ENCODE data around the gene EI24. TPM values are rescaled to one million over a fixed set of nuclear protein-coding genes. Genes with fewer than 3 reads are reported as not detected.

The EI24 gene
- total and polyA plus RNA-seq, 2 of the 4 experiments (the other 2 are of a cell fraction) = 89.7 to 95.9 TPM

GRCh38 chr11:125535585-125535984 lies 33.7 kb upstream of the EI24 start:
- Histone ChIP-seq H3K23ac (ENCODE audit: low read depth, low read length) (no peak overlapping the region), H2BK120ac (ENCODE audit: low read depth, low read length) (no peak overlapping the region), H3K4me3 (ENCODE audit: insufficient read depth, low read depth, low read length) (no peak overlapping the region), H3K27ac (ENCODE audit: insufficient read depth, low read length) (no peak overlapping the region), H2AFZ (replicated peaks; ENCODE audit: low read length, poor library complexity) (no peak overlapping the region), H2AK5ac (ENCODE audit: low read depth, low read length) (no peak overlapping the region), H4K5ac (ENCODE audit: low read depth, low read length) (no peak overlapping the region), H3K36me3 (ENCODE audit: control insufficient read depth, insufficient read depth, low read length) (no peaks in the 10 kb centered on the region), H3K9ac (ENCODE audit: low read depth, low read length) (no peak overlapping the region), H3K27me3 (ENCODE audit: control insufficient read depth, insufficient read depth, low read length) (peaks cover 4% of the 10 kb centered on the region; the same call in 1 of the 2 replicates), H2AK9ac (replicated peaks; ENCODE audit: low read depth, low read length, poor library complexity) (no peak overlapping the region), H3K4me2 (ENCODE audit: low read depth, low read length) (no peak overlapping the region), H3K79me1 (ENCODE audit: low read depth in 1 of 2, low read length in 2 of 2) (no peaks in the 10 kb centered on the region), H2BK5ac (ENCODE audit: low read depth, low read length, poor library complexity, severe bottlenecking) (no peak overlapping the region), H3K56ac (ENCODE audit: extremely low read depth, insufficient read depth, low read length) (no peak overlapping the region), H3K18ac (ENCODE audit: low read depth, low read length) (no peak overlapping the region), H3K9me1 (ENCODE audit: insufficient read depth, low read length) (no peaks in the 10 kb centered on the region), H4K8ac (ENCODE audit: low read depth in 2 of 2, low read length in 2 of 2) (no peak overlapping the region), H2BK20ac (ENCODE audit: low read depth, low read length) (no peak overlapping the region), H2BK15ac (ENCODE audit: low read depth, low read length) (no peak overlapping the region), H3K4ac (ENCODE audit: low read depth, low read length) (no peak overlapping the region), H4K20me1 (ENCODE audit: insufficient read depth, low read length) (no peaks in the 10 kb centered on the region), H3K4me1 (ENCODE audit: control insufficient read depth, insufficient read depth, low read length) (no peaks in the 10 kb centered on the region), H4K91ac (ENCODE audit: insufficient read depth, low read depth, low read length) (no peak overlapping the region), H3K14ac (replicated peaks; ENCODE audit: low read depth, low read length) (no peak overlapping the region), H3K9me3 (ENCODE audit: control insufficient read depth, insufficient read depth, low read length) (no peaks in the 10 kb centered on the region)
- WGBS, 2 experiments (ENCODE audit: extremely low coverage in 2 of 2, insufficient read length in 1 of 2) = no CpG with 5 or more reads among the region's 1 CpG
- POLR2A ChIA-PET (ENCODE audit: unreplicated experiment) = no interaction called here
- intact Hi-C loops (cut with micrococcal nuclease) (no loop called here), dilution Hi-C loops (cut with HindIII; ENCODE audit: low sequenced_read_pairs, unreplicated experiment) (no loop called here), in situ Hi-C loops (cut with MboI; ENCODE audit: low sequenced_read_pairs) (no loop called here)
- DNase-seq (no peak), ATAC-seq (ENCODE audit: low read depth) (no peak)
- CTCF ChIA-PET = no interaction called here
- TF ChIP-seq CTCF (conservative IDR thresholded peaks at IDR 0.05; ENCODE audit: low read depth, low read length) (no peak), POLR2A (IDR thresholded peaks at IDR 0.05; ENCODE audit: low read depth, low read length) (no peak), RFX5 (IDR thresholded peaks at IDR 0.05; ENCODE audit: low read depth, low read length) (no peak), FOS (IDR thresholded peaks at IDR 0.05; ENCODE audit: low read depth, low read length) (no peak), USF2 (IDR thresholded peaks at IDR 0.05; ENCODE audit: low read depth, low read length) (no peak), CHD1 (IDR thresholded peaks at IDR 0.05; ENCODE audit: low read depth, low read length) (no peak), MAZ (IDR thresholded peaks at IDR 0.05; ENCODE audit: borderline replicate concordance, low read depth, low read length) (no peak), NFE2L2 (IDR thresholded peaks at IDR 0.05; ENCODE audit: low read depth, low read length) (no peak), BHLHE40 (IDR thresholded peaks at IDR 0.05; ENCODE audit: low read depth, low read length) (no peak), MAFK (IDR thresholded peaks at IDR 0.05; ENCODE audit: low read depth, low read length) (no peak), MXI1 (IDR thresholded peaks at IDR 0.05; ENCODE audit: borderline replicate concordance, low read depth, low read length) (no peak), RAD21 (IDR thresholded peaks at IDR 0.05; ENCODE audit: low read length) (no peak), CEBPB (IDR thresholded peaks at IDR 0.05; ENCODE audit: low read depth, low read length) (no peak), SMC3 (IDR thresholded peaks at IDR 0.05; ENCODE audit: low read depth, low read length) (no peak), RCOR1 (IDR thresholded peaks at IDR 0.05; ENCODE audit: insufficient replicate concordance, low read length) (no peak)
- TF ChIP-seq, protein P1, sequence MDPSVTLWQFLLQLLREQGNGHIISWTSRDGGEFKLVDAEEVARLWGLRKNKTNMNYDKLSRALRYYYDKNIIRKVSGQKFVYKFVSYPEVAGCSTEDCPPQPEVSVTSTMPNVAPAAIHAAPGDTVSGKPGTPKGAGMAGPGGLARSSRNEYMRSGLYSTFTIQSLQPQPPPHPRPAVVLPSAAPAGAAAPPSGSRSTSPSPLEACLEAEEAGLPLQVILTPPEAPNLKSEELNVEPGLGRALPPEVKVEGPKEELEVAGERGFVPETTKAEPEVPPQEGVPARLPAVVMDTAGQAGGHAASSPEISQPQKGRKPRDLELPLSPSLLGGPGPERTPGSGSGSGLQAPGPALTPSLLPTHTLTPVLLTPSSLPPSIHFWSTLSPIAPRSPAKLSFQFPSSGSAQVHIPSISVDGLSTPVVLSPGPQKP (IDR thresholded peaks at IDR 0.05; ENCODE audit: borderline replicate concordance, low read depth, low read length) = no peak
- no TSS peak for BruUV-seq (replicated peaks)

Data from IMR-90 (cell line).